Kidney epithelial cell (primary cell): Measurements from ENCODE around the gene MDM2. TPM values are rescaled to one million over a fixed set of nuclear protein-coding genes. Genes with fewer than 3 reads are reported as not detected.

Experiments
- DNase-seq: peaks from one replicate; pipeline ENCODE4 v3.0.0-alpha.2; 2010; ENCODE audit warnings: low read depth
- H3K27me3 ChIP-seq: 2 replicates; pipeline ENCODE4 v1.6.0; 2011; ENCODE audit warnings: low read length; ENCODE audit not compliant: control insufficient read depth, insufficient read depth
- H3K36me3 ChIP-seq: 2 replicates; pipeline ENCODE4 v1.5.1; 2011; ENCODE audit warnings: low read length; ENCODE audit not compliant: control insufficient read depth, insufficient read depth
- H3K4me3 ChIP-seq: 2 replicates; pipeline ENCODE4 v1.5.1; 2011; ENCODE audit warnings: low read depth, mild to moderate bottlenecking, control low read depth, low read length
- CTCF ChIP-seq: IDR thresholded peaks from 2 replicates; pipeline ENCODE4 v1.5.1; 2011; ENCODE audit warnings: mild to moderate bottlenecking, moderate library complexity, low read length, control low read depth, inconsistent platforms; ENCODE audit not compliant: insufficient read depth, poor library complexity, severe bottlenecking
- total RNA-seq: library from RNA; depleted of rRNA; stranded (reverse); fragments of >200 nt; gene quantifications from 2 replicates; pipeline ENCODE4 v1.2.3, GENCODE V29; 2015

Gene MDM2
- total RNA-seq, 1 donor from 2014 or later, result 195 TPM

DNA sequence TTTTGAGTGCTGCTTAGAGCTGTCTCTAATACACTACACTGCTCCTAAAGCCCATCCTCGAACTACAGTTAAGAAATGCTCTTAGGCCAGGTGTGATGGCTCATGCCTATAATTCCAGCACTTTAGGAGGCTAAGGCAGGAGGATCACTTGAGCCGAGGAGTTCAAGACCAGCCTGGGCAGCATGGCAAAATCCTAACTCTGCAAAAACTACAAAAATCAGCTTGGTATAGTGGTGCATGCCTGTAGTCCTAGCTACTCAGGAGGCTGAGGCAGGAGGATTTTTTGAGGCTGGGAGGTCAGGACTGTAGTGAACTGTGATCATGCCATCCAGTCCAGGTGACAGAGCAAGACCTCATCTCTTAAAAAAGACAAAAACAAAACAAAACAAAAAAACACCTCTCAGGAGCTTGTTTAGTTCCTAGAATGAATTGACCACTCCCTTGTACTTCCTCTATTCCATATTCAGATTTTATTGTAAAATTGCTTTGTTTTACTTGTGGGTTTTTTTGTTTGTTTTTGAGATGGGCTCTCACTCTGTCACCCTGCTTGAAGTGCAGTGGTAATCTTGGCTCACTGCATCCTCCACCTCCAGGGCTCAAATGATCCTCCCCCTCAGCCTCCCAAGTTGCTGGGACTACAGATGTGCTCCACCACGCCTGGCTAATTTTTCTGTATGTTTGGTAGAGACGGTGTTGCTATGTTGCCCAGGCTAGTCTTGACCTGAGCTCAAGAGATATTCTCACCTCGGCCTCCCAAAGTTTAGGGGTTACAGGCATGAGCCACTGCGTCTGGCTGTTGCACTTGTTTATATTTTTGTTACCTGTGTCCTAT is 13.6 kb downstream of the MDM2 start:
- no peak for DNase-seq
- Histone ChIP-seq H3K36me3 (peaks cover 4% of the 10 kb centered on the region), H3K27me3 (no peaks in the 10 kb centered on the region), H3K4me3 (no peak overlapping the region)
- TF ChIP-seq CTCF, result no peak

DNA sequence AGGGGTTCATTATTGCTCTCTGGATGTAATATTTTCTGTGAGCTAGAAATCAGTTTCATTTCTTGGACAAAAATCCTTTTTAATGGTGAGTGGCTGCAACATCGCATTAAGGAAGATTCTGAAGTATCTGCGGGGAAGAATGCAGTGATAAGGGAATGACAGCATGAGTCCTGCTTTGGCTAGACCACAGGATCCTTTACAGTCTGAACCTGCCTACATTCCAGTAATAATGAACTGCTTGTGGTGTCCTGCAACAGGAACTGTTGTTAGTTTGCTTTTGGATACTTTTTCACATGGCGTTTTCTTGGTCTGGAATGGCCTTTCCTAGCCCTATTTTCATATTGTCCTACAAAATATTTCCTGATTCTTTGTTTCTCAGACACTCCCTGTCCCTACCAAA is 15.7 kb downstream of the MDM2 start:
- no peak for DNase-seq
- TF ChIP-seq CTCF, result no peak
- Histone ChIP-seq H3K27me3 (no peaks in the 10 kb centered on the region), H3K4me3 (no peak overlapping the region), H3K36me3 (peaks cover 4% of the 10 kb centered on the region)

GRCh38 chr12:68824131-68824530 is 16.2 kb downstream of the MDM2 start:
- no peak for DNase-seq
- peaks cover 4% of the 10 kb centered on the region for H3K36me3 ChIP-seq
- no peak overlapping the region for H3K4me3 ChIP-seq
- TF ChIP-seq CTCF, result no peak
- no peaks in the 10 kb centered on the region for H3K27me3 ChIP-seq

DNA sequence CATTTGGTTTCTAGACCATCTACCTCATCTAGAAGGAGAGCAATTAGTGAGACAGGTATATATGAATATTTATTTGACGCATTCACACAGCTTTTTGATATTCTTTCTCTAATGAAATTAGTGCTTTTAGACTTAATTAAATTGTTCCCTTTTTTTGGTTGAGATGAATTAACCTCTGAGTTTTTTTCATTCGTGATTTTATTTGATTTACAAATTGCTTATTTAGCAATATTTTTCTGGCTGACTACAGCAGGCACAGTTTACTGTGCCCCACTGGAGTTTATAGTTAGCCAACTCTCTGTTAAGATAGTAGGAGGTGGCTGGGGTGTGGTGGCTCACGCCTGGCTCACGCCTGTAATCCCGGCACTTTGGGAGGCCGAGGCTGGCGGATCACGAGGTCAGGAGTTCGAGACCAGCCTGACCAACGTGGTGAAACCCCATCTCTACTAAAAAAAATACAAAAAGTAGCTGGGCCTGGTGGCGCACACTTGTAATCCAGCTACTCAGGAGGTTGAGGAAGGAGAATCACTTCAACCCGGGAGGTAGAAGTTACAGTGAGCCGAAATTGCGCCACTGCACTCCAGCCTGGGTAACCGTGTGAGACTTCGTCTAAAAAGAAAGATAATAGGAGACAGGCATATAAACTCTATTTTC is 16.7 kb downstream of the MDM2 start:
- no peak for TF ChIP-seq CTCF
- peaks cover 4% of the 10 kb centered on the region for H3K36me3 ChIP-seq
- no peak for DNase-seq
- no peak overlapping the region for H3K4me3 ChIP-seq
- H3K27me3 ChIP-seq, result no peaks in the 10 kb centered on the region

DNA sequence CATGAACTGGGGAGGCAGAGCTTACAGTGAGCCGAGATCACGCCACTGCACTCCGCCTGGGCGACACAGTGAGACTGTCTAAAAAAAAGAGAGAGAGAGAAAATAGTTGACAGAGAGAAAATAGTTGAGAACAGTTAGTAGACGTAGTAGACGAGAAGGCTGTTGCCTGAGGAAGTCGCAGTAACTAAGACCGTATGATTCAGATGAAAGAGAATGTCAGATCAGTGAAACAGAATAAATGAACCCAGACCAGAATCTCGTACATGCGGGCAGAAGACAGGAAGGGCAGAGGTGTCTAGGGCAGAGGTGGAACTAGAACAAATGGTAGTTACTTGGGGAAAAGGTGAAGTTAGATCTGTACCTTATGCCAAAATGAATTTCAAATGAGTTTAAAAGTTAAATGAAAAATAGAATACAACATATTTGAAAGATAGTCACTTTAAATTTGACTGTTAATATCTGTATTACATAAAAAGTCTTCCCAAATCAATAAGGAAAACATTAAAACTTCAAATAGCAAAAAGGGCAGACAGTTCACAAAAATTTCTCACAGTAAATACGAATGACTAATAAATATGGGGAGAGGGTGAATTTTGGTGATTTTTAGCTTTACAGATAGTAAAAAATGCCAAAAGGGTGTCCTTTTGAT is 17.7 kb downstream of the MDM2 start:
- peaks cover 4% of the 10 kb centered on the region for H3K36me3 ChIP-seq
- no peaks in the 10 kb centered on the region for H3K27me3 ChIP-seq
- H3K4me3 ChIP-seq, result no peak overlapping the region
- DNase-seq, result no peak
- no peak for TF ChIP-seq CTCF
